ENCODE measurements around the gene PEX10.

PEX10 gene

GRCh38 chr1:2433196-2433595 lies 20.8 kb upstream of the PEX10 start:
- TF ChIP-seq CTCF (conservative IDR thresholded peaks at IDR 0.05; ENCODE audit: low read depth) = no peak
- ChIA-PET CTCF (interaction anchor here (0.6 kb wide), 1 partner anchor 167 kb away, joined by 3 read pairs; no protein-coding TSS in a partner anchor), POLR2A (ENCODE audit: low non-redundant PET) (no interaction called here)
- DNase-seq (ENCODE audit: low spot score) = no peak
- peak overlapping the region; percentile 96 for H3K27ac ChIP-seq

- POLR2A ChIA-PET (ENCODE audit: low non-redundant PET) = no interaction called here
- CTCF ChIA-PET = interaction anchor here (0.5 to 1.4 kb wide), 2 partner anchors 19 to 838 kb away, joined by 4 read pairs; no protein-coding TSS in a partner anchor
Observed at GRCh38 chr1:2432441-2432844, 20.1 kb upstream of the PEX10 start.

GRCh38 chr1:2431518-2431917 lies 19.2 kb upstream of the PEX10 start:
- peak overlapping the region; percentile 96 for H3K27ac ChIP-seq
- POLR2A ChIA-PET (ENCODE audit: low non-redundant PET) = interaction anchor here (1.0 kb wide), 1 partner anchor 18 kb away, joined by 4 read pairs; no protein-coding TSS in a partner anchor
- DNase-seq (ENCODE audit: low spot score) = no peak
- CTCF ChIA-PET = interaction anchor here (1.4 kb wide), 1 partner anchor 18 kb away, joined by 4 read pairs; no protein-coding TSS in a partner anchor
- no peak for TF ChIP-seq CTCF (conservative IDR thresholded peaks at IDR 0.05; ENCODE audit: low read depth)

More at GRCh38 chr1:2432441-2432844, 20.1 kb upstream of the PEX10 start:
- H3K27ac ChIP-seq = peak overlapping the region; percentile 96
- no peak for DNase-seq (ENCODE audit: low spot score)
- no peak for TF ChIP-seq CTCF (conservative IDR thresholded peaks at IDR 0.05; ENCODE audit: low read depth)

GRCh38 chr1:2431103-2431502 lies 18.7 kb upstream of the PEX10 start:
- no peak for TF ChIP-seq CTCF (conservative IDR thresholded peaks at IDR 0.05; ENCODE audit: low read depth)
- CTCF ChIA-PET = interaction anchor here (0.7 kb wide), 1 partner anchor 35 kb away, joined by 4 read pairs; no protein-coding TSS in a partner anchor
- POLR2A ChIA-PET (ENCODE audit: low non-redundant PET) = interaction anchor here (1.0 kb wide), 1 partner anchor 18 kb away, joined by 4 read pairs; no protein-coding TSS in a partner anchor
- H3K27ac ChIP-seq = peak overlapping the region; percentile 96
- DNase-seq (ENCODE audit: low spot score) = peak; percentile 61

GRCh38 chr1:2430592-2430973 lies 18.2 kb upstream of the PEX10 start:
- CTCF ChIA-PET = interaction anchor here (0.7 kb wide), 1 partner anchor 36 kb away, joined by 4 read pairs; no protein-coding TSS in a partner anchor
- no peak for TF ChIP-seq CTCF (conservative IDR thresholded peaks at IDR 0.05; ENCODE audit: low read depth)
- H3K27ac ChIP-seq = peak overlapping the region; percentile 96
- no peak for DNase-seq (ENCODE audit: low spot score)
- POLR2A ChIA-PET (ENCODE audit: low non-redundant PET) = interaction anchor here (1.0 kb wide), 1 partner anchor 19 kb away, joined by 4 read pairs; no protein-coding TSS in a partner anchor

GRCh38 chr1:2429780-2430591 lies 17.6 kb upstream of the PEX10 start:
- ChIA-PET POLR2A (ENCODE audit: low non-redundant PET) (no interaction called here), CTCF (interaction anchor here (1.6 kb wide), 1 partner anchor 15 kb away, joined by 6 read pairs; no protein-coding TSS in a partner anchor)
- no peak for DNase-seq (ENCODE audit: low spot score)
- H3K27ac ChIP-seq = peak overlapping the region; percentile 96
- no peak; the same call in 1 of the 2 replicates for TF ChIP-seq CTCF (conservative IDR thresholded peaks at IDR 0.05; ENCODE audit: low read depth)
